Stromal cell of bone marrow (primary cell): ENCODE results near the gene NFAM1.
A peak's percentile ranks its signal among the peaks of the same experiment; 100 is the strongest.

Source experiments
- DNase-seq: peaks from one replicate; pipeline ENCODE4 v3.0.0-alpha.2; 2012; ENCODE audit warnings: low read depth

NFAM1 gene

GRCh38 chr22:42383287-42383686, 48.9 kb downstream of the NFAM1 start:
- no peak for DNase-seq

GRCh38 chr22:42380769-42381551, 51.2 kb downstream of the NFAM1 start:
- DNase-seq = no peak

- DNase-seq = no peak
These were observed 52.2 kb downstream of the NFAM1 start for GRCh38 chr22:42379966-42380537.

- DNase-seq = peak; percentile 16
These were observed 55.3 kb downstream of the NFAM1 start for GRCh38 chr22:42376711-42377554.

- DNase-seq = no peak
These were observed 56.2 kb downstream of the NFAM1 start for GRCh38 chr22:42375982-42376381.

- DNase-seq = no peak
These were observed 59.2 kb downstream of the NFAM1 start for GRCh38 chr22:42372976-42373375.

GRCh38 chr22:42371501-42371900, 60.7 kb downstream of the NFAM1 start:
- no peak for DNase-seq

- no peak for DNase-seq
These were observed 61.1 kb downstream of the NFAM1 start for GRCh38 chr22:42371099-42371498.

GRCh38 chr22:42369250-42370041, 62.8 kb downstream of the NFAM1 start:
- peak; percentile 68 for DNase-seq

GRCh38 chr22:42368379-42369249, 63.6 kb downstream of the NFAM1 start:
- DNase-seq = no peak

- DNase-seq = no peak
These were observed 64.2 kb downstream of the NFAM1 start for GRCh38 chr22:42367980-42368378.

GRCh38 chr22:42366806-42367581, 65.2 kb downstream of the NFAM1 start:
- DNase-seq = no peak

- DNase-seq = no peak
These were observed 66.1 kb downstream of the NFAM1 start for GRCh38 chr22:42365942-42366695.

GRCh38 chr22:42365111-42365865, 66.9 kb downstream of the NFAM1 start:
- DNase-seq = no peak

GRCh38 chr22:42364604-42365110, 67.5 kb downstream of the NFAM1 start:
- DNase-seq = peak; percentile 13

GRCh38 chr22:42363892-42364291, 68.3 kb downstream of the NFAM1 start:
- no peak for DNase-seq

- DNase-seq = no peak
These were observed 70.7 kb downstream of the NFAM1 start for GRCh38 chr22:42361523-42361922.

GRCh38 chr22:42360348-42360747, 71.9 kb downstream of the NFAM1 start:
- no peak for DNase-seq
